Activated CD4-positive, alpha-beta T cell treated with anti-CD3 and anti-CD28 coated beads for 36 hours (primary cell): ENCODE measurements around the gene TTC28. TPM values are rescaled to one million over a fixed set of nuclear protein-coding genes. Genes with fewer than 3 reads are reported as not detected.

Experiments
- ATAC-seq: fragments of 200-7000 bp; cut with Tn5 transposase; one replicate; pipeline ENCODE4 v1.10.0; 2021; ENCODE audit warnings: mild to moderate bottlenecking, moderate library complexity
- CTCF ChIA-PET: fragments of 350-600 bp; sonication (Branson Sonifier 250); formaldehyde crosslinking; loops from one replicate; lab custom pipeline; 2021; ENCODE audit warnings: antibody characterized with exemption; lab: Charles Lee
- POLR2A ChIA-PET: fragments of 350-600 bp; sonication (Branson Sonifier 250); formaldehyde crosslinking; loops from one replicate; lab custom pipeline; 2021; ENCODE audit warnings: antibody characterized with exemption, inconsistent platforms; lab: Charles Lee
- DNase-seq: peaks from one replicate; pipeline ENCODE4 v3.0.0-alpha.2; 2020
- H3K27ac Mint-ChIP-seq: one replicate; pipeline ENCODE4 v1.8.0; 2021; ENCODE audit warnings: mixed read lengths
- H3K27me3 Mint-ChIP-seq: one replicate; pipeline ENCODE4 v1.8.0; 2021; ENCODE audit warnings: mixed read lengths
- H3K36me3 Mint-ChIP-seq: one replicate; pipeline ENCODE4 v1.8.0; 2021; ENCODE audit warnings: low read depth, mixed read lengths
- H3K4me1 Mint-ChIP-seq: one replicate; pipeline ENCODE4 v1.8.0; 2021; ENCODE audit warnings: mixed read lengths
- H3K4me3 Mint-ChIP-seq: one replicate; pipeline ENCODE4 v1.8.0; 2021; ENCODE audit warnings: mild to moderate bottlenecking, moderate library complexity, mixed read lengths
- H3K9me3 Mint-ChIP-seq: one replicate; pipeline ENCODE4 v1.8.0; 2021; ENCODE audit warnings: low read depth, mixed read lengths
- intact Hi-C, 2 experiments: fragments of 100-400 bp; cut with DNase I in 1 of 2; cut with micrococcal nuclease in 1 of 2; formaldehyde crosslinking; loops; one replicate each; pipeline versions ENCODE4 v1.14.2 to v1.15.1; 2022 to 2024; cut with DNase I, micrococcal nuclease
- total RNA-seq, 2 experiments: library from RNA; stranded (reverse); gene quantifications; one replicate each; pipeline ENCODE4 v1.2.3, GENCODE V29; 2021

The TTC28 gene
- total RNA-seq, 2 experiments from 2014 or later: 1.0 to 1.4 TPM

DNA sequence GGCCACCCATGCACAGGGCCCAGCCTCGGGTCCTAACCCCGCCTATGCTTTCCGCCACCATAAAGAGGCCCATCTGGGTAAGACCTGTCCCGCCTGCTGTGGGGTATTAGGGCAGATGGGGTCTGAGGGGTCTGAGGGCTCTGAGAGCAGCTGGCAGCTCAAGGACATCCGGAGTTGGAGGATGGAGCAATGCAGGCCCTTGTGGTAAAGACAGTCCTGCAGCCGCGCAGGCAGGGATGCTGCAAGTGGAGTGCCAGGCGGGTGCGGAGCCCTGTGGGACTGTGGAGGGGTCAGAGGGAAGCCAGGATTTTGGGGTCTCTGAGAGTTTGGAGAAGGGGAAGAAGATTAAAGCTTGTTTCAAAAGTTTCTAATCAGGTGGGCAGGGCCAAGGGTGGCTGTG is 679.3 kb downstream of the TTC28 start:
- no peaks in the 10 kb centered on the region for H3K36me3 Mint-ChIP-seq
- no peak overlapping the region for H3K27ac Mint-ChIP-seq
- H3K4me3 Mint-ChIP-seq: no peak overlapping the region
- no peak for DNase-seq
- ChIA-PET CTCF (interaction anchor here (1.5 kb wide), 1 partner anchor 9 kb away, joined by 3 read pairs; no protein-coding TSS in a partner anchor), POLR2A (no interaction called here)
- no peaks in the 10 kb centered on the region for H3K27me3 Mint-ChIP-seq
- H3K9me3 Mint-ChIP-seq: no peaks in the 10 kb centered on the region
- no peak for ATAC-seq
- H3K4me1 Mint-ChIP-seq: no peaks in the 10 kb centered on the region
- intact Hi-C loops: loop anchor here in 1 of 2 experiments (10.0 kb wide), 1 partner anchor 1246 kb away; no protein-coding TSS in a partner anchor

DNA sequence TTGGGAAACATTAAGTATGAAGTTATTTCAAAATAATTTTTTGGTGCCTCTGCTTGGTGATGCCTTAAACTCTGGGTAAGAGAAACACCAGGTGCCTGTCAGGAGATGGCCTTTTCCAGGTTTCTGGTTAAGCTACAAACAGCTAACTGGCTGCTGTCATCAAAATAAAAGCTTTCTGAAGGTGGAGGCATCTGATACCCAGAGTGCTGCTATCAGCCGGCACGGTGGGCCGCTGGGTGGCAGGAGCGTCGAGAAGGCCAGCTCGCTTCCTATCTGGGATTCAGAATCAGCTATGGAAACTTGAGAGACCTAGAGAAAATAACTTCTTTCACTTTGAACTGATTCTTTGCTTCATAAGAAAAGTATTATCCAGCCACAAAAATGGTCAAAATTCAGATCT is 679.8 kb downstream of the TTC28 start:
- Mint-ChIP-seq H3K27ac (no peak overlapping the region), H3K4me1 (no peaks in the 10 kb centered on the region), H3K27me3 (no peaks in the 10 kb centered on the region), H3K9me3 (no peaks in the 10 kb centered on the region), H3K36me3 (no peaks in the 10 kb centered on the region), H3K4me3 (no peak overlapping the region)
- DNase-seq (no peak), ATAC-seq (no peak)
- POLR2A ChIA-PET: no interaction called here
- intact Hi-C loops: loop anchor here in 1 of 2 experiments (10.0 kb wide), 1 partner anchor 1245 kb away; no protein-coding TSS in a partner anchor
- CTCF ChIA-PET: interaction anchor here (0.7 to 1.5 kb wide), 2 partner anchors 8 to 1237 kb away, joined by 3 read pairs; no protein-coding TSS in a partner anchor

DNA sequence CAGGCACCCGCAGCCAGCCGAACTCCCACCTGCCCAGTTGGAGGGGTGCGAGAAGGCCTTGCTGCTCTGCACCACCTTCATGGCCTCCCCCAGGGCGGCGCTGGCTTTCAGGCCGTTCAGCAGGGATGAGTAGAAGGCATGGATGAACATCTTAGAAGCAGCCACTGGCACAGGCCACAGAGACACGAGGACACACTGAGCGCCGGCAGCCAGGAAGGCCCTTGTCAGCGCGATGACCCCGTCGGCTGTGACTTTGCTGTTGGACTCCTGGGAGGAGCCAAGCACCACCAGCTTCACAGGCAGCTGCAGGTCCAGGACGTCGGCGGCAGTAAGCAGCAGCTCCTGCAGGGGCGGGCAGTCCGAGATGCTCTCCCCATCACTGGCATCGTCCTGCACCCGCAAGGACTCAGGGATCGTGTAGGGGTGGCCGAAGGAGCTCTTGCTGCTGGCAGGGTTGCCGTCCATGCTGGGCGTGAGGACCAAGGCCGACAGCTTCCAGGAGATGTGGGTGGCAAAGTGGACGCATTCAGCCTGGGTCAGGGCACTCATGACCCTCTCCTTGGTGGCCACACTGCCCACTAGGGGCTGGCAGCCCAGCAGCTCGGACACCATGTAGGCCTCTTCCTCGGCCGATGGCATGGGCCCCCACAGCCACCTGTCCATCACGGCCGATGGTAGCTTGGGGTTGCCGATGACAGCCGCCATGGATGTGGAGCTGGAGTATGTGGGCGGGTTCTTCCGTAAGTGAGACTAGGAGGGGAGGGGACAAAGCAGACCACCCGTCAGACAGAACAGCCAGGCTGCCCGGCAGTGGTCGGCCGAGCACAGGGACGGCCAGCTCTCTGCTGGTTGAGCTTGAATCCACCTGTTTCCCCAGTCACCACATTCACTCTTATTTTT is 680.9 kb downstream of the TTC28 start:
- no peaks in the 10 kb centered on the region for H3K27me3 Mint-ChIP-seq
- intact Hi-C loops: no loop called here
- no peak overlapping the region for H3K4me3 Mint-ChIP-seq
- ATAC-seq (no peak), DNase-seq (no peak)
- H3K36me3 Mint-ChIP-seq: no peaks in the 10 kb centered on the region
- H3K9me3 Mint-ChIP-seq: no peaks in the 10 kb centered on the region
- H3K27ac Mint-ChIP-seq: no peak overlapping the region
- ChIA-PET CTCF (interaction anchor here (0.5 to 1.5 kb wide), 2 partner anchors 7 to 592 kb away, joined by 3 read pairs; no protein-coding TSS in a partner anchor), POLR2A (no interaction called here)
- H3K4me1 Mint-ChIP-seq: no peaks in the 10 kb centered on the region

DNA sequence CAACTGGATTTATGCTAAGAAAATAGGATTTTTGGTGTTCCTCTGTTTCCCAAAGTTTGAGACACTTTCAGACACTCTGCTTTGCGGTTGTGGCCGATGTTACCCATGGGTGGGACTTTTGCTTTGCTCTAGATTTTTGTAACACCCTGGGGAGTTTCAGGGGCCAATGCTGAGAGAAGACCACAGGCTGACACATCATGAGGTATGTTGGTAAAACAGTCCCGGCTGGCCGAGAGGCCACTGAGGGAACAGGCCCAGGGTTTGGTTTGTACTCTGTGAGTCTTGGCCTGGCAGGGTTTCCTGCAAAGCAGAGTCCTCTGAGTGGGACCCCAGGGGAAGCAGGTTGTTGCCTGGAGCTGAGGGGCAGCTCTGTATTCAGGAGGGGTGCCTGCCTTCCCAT is 682.1 kb downstream of the TTC28 start:
- Mint-ChIP-seq H3K4me1 (no peaks in the 10 kb centered on the region), H3K9me3 (no peaks in the 10 kb centered on the region), H3K4me3 (no peak overlapping the region), H3K27ac (no peak overlapping the region), H3K36me3 (no peaks in the 10 kb centered on the region), H3K27me3 (no peaks in the 10 kb centered on the region)
- no peak for ATAC-seq
- intact Hi-C loops: no loop called here
- ChIA-PET POLR2A (no interaction called here), CTCF (no interaction called here)
- no peak for DNase-seq

DNA sequence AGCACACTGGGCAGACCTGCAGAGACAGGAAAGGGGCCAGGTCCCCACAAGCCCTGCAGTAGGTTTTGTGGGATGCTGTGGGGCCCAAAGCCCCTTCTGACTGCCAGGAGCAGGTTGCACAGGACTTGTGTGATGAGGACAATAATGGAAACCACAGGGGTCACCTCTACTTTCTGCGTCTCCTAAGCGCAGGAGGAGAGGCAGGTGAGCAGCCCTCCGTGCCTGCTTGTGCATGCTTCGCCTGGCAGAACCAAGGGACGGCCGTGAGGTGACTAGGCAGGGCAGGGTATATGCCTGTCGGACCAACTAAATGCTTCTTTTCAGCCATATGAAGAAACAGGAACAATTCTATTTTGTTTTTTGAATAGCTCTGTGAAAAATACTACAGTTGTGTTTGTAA is 682.7 kb downstream of the TTC28 start:
- Mint-ChIP-seq H3K36me3 (no peaks in the 10 kb centered on the region), H3K27ac (no peak overlapping the region), H3K4me3 (no peak overlapping the region), H3K27me3 (no peaks in the 10 kb centered on the region), H3K4me1 (no peaks in the 10 kb centered on the region), H3K9me3 (no peaks in the 10 kb centered on the region)
- CTCF ChIA-PET: no interaction called here
- no peak for ATAC-seq
- POLR2A ChIA-PET: no interaction called here
- intact Hi-C loops: no loop called here
- no peak for DNase-seq

DNA sequence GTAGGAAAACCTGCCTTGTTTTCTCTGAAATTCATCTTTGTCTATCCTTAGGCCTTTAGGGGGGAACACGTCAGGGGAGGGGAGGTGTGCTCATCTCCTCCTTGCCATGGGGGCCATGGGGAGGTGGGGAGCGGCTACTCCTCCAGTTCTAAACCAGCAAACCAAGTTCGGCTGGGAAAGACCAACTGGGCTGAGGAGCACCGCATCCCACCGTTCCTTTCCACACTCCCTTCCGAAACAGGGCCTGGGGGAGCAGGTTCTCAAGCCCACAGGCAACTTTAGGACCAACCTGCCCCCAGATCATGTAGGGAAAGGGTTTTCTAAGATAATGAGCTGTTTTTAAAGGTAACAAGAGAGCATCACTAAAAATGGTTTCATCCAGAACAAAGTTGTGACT is 683.1 kb downstream of the TTC28 start:
- ATAC-seq (no peak), DNase-seq (no peak)
- intact Hi-C loops: no loop called here
- no peaks in the 10 kb centered on the region for H3K4me1 Mint-ChIP-seq
- no peak overlapping the region for H3K27ac Mint-ChIP-seq
- H3K9me3 Mint-ChIP-seq: no peaks in the 10 kb centered on the region
- no peaks in the 10 kb centered on the region for H3K36me3 Mint-ChIP-seq
- ChIA-PET CTCF (no interaction called here), POLR2A (no interaction called here)
- H3K27me3 Mint-ChIP-seq: no peaks in the 10 kb centered on the region
- H3K4me3 Mint-ChIP-seq: no peak overlapping the region

DNA sequence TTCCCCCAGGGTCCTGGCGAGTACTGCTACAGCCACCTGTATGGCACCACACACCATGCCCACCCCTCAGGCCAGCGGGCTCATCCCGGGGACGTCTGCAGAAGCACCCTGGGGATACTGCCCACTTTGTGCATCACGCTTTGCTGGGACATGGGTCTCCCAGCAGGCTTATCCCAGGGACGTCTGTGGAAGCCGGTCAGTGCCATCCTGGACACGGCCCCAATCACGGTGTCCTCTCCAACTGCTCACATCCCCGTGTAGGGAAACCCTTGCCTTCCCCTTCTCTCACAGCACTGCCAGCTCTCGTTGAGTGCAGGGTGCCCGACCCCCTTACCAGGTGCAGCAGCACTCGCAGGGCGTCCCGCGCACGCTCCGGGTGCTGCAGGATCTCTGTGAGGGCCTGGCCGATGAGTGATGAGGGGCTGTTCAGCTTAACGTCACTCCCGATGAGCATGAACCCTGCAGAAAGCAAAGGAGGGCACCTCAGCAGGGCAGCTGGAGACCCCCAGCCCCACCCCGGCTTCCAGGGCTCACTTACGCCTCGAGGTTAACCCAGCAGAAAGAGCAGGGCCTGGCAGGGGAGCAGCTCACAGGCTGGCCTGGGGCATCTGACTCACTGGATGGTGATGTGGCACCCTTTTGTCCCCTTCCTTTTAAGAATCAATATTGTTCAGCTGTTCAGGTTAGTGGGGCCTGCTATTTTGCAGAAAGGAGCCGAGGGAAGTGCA is 683.7 kb downstream of the TTC28 start:
- ChIA-PET POLR2A (no interaction called here), CTCF (no interaction called here)
- ATAC-seq (no peak), DNase-seq (no peak)
- H3K9me3 Mint-ChIP-seq: no peaks in the 10 kb centered on the region
- no peaks in the 10 kb centered on the region for H3K36me3 Mint-ChIP-seq
- intact Hi-C loops: no loop called here
- H3K4me1 Mint-ChIP-seq: no peaks in the 10 kb centered on the region
- H3K4me3 Mint-ChIP-seq: no peak overlapping the region
- H3K27me3 Mint-ChIP-seq: no peaks in the 10 kb centered on the region
- no peak overlapping the region for H3K27ac Mint-ChIP-seq

DNA sequence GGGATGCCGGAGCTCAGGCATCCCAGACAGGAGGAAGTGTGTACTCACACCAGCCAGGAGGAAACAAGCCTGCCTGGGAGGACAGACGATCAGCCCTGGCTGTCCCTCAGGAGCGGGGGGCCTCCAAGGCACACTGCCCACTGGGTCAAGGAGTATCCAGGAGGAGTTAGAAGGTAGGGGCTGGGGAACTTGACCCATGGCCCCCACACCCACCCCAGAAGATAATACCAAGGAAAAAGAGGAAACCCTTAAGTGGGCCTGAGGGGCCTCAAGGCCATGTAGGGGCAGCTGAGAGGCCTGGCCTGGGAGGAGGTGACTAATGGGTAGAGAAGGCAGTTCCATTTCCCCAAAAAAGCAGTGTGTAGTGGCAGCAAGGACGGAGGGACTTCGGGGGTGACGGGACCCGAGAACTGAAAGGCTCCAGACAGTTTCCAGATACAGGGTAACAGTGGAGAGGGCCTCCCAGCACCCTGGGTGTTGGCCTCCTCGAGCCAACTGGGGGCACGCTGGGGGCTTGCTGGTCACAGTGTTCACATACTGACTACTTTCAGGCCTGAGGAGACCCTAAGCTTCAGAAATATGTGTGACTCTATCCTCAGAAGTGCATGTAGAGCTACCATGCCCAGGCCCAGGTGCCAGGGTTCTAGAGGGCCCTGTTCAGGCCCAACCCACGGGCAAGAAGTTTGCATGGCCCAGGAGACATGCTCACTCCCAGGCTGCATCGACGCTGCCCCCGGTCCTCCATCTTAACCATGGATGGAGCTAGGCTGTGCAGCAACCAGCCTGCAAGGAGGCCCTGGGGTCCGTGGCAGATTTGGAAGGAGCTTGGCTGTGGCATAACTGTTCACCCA is 684.9 kb downstream of the TTC28 start:
- no peak overlapping the region for H3K4me3 Mint-ChIP-seq
- intact Hi-C loops: no loop called here
- POLR2A ChIA-PET: no interaction called here
- no peaks in the 10 kb centered on the region for H3K4me1 Mint-ChIP-seq
- ATAC-seq: no peak
- DNase-seq: no peak
- H3K9me3 Mint-ChIP-seq: no peaks in the 10 kb centered on the region
- H3K27ac Mint-ChIP-seq: no peak overlapping the region
- CTCF ChIA-PET: no interaction called here
- H3K27me3 Mint-ChIP-seq: no peaks in the 10 kb centered on the region
- no peaks in the 10 kb centered on the region for H3K36me3 Mint-ChIP-seq

DNA sequence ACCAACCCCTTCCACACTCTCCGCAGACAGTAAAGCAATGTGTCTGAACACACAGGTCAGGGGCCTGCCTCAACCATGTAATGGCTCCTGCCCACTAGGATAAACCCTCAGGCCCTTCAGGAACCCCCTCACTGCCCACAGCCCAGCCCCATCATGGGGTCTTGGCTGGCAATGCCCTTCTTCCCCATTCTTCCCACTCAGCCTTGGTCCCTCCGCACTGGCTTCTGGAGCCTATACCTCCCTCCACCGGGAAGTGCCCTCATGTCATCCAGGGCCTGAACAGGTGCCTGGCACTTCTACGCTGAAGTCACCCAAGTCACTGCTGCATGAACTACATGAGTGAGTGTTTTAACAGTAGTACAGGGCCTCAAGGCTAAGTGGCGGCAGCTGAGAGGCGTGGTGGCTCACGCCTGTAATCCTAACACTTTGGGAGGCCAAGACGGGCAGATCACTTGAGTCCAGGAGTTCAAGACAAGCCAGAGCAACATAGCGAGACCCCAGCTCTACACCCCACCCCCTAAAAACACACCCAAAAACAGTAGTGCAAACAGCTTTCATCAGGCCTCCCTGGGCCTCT is 685.8 kb downstream of the TTC28 start:
- Mint-ChIP-seq H3K27ac (no peak overlapping the region), H3K4me3 (no peak overlapping the region), H3K27me3 (no peaks in the 10 kb centered on the region), H3K4me1 (no peaks in the 10 kb centered on the region), H3K36me3 (no peaks in the 10 kb centered on the region), H3K9me3 (no peaks in the 10 kb centered on the region)
- ATAC-seq (no peak), DNase-seq (no peak)
- intact Hi-C loops: no loop called here
- POLR2A ChIA-PET: no interaction called here
- CTCF ChIA-PET: no interaction called here

DNA sequence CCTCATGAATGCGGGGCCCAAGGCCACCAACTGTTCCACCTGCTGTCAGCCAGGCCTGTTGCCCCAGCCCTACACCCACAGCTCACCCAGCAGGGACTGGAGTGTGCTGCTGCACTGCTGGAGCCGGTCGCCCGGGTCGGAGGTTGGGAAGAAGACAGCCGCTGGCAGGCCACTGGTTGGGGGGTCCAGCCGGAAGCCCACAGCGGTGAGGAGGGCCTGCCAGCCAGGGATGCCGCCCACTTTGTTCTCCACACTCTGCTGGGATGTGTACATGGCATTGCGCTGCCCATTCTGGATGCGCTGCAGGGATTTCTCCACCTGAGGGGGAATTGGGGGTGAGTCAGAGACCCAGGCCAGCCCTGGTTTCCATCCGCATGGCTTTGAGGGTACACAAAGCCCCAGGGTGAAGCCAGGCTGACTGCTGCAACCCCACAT is 686.4 kb downstream of the TTC28 start:
- ChIA-PET POLR2A (no interaction called here), CTCF (interaction anchor here (0.6 kb wide), 1 partner anchor 611 kb away, joined by 3 read pairs; no protein-coding TSS in a partner anchor)
- Mint-ChIP-seq H3K9me3 (no peaks in the 10 kb centered on the region), H3K27me3 (no peaks in the 10 kb centered on the region), H3K4me3 (no peak overlapping the region), H3K4me1 (no peaks in the 10 kb centered on the region), H3K27ac (no peak overlapping the region), H3K36me3 (no peaks in the 10 kb centered on the region)
- no peak for DNase-seq
- ATAC-seq: no peak
- intact Hi-C loops: no loop called here
